Fibroblast of lung (primary cell): ENCODE results near the gene MMP15. TPM values are rescaled to one million over a fixed set of nuclear protein-coding genes. Genes with fewer than 3 reads are reported as not detected.

Source experiments
- DNase-seq, 2 donors: peaks; one replicate each; pipeline versions ENCODE4 v3.0.0 to v3.0.0-alpha.2; 2010; ENCODE audit warnings: low read depth in 2 of 2
- H2AFZ ChIP-seq: 2 replicates; pipeline ENCODE4 v1.5.1; 2012; ENCODE audit warnings: low read length, control low read depth, inconsistent platforms
- H3K27ac ChIP-seq: 2 replicates; pipeline ENCODE4 v1.5.1; 2011; ENCODE audit warnings: low read length, control low read depth; ENCODE audit not compliant: insufficient read depth
- H3K27me3 ChIP-seq: 2 replicates; pipeline ENCODE4 v1.5.1; 2011; ENCODE audit warnings: mild to moderate bottlenecking, low read length; ENCODE audit not compliant: control insufficient read depth, insufficient read depth
- H3K36me3 ChIP-seq: 2 replicates; pipeline ENCODE4 v1.5.1; 2011; ENCODE audit warnings: low read length; ENCODE audit not compliant: control insufficient read depth, insufficient read depth
- H3K4me1 ChIP-seq: 2 replicates; pipeline ENCODE4 v1.5.1; 2011; ENCODE audit warnings: low read length; ENCODE audit not compliant: control insufficient read depth, insufficient read depth; ENCODE audit errors: extremely low read depth
- H3K4me2 ChIP-seq: 2 replicates; pipeline ENCODE4 v1.5.1; 2011; ENCODE audit warnings: low read length, control low read depth; ENCODE audit not compliant: insufficient read depth; ENCODE audit errors: extremely low read depth
- H3K4me3 ChIP-seq, 4 experiments: fragments of 200-600 bp in 1 of 4; sonication (generic) in 1 of 4; replicated peaks in 1 of 4; 2 replicates each; pipeline ENCODE4 v1.5.1; 2011 to 2016; ENCODE audit warnings: low read length in 4 of 4, low read depth in 3 of 4, mild to moderate bottlenecking in 3 of 4, control low read depth in 2 of 4, inconsistent platforms in 1 of 4, mixed read lengths in 1 of 4; ENCODE audit not compliant: insufficient read depth in 1 of 4; ENCODE audit errors: control extremely low read depth in 1 of 4
- H3K79me2 ChIP-seq: 2 replicates; pipeline ENCODE4 v1.5.1; 2012; ENCODE audit warnings: mild to moderate bottlenecking, low read length, inconsistent platforms; ENCODE audit not compliant: control insufficient read depth, insufficient read depth
- H3K9ac ChIP-seq: 2 replicates; pipeline ENCODE4 v1.5.1; 2011; ENCODE audit warnings: mild to moderate bottlenecking, low read length, control low read depth; ENCODE audit not compliant: insufficient read depth
- H3K9me3 ChIP-seq: 2 replicates; pipeline ENCODE4 v1.5.1; 2012; ENCODE audit warnings: low read depth, low read length; ENCODE audit not compliant: control insufficient read depth, insufficient read depth
- H4K20me1 ChIP-seq: 2 replicates; pipeline ENCODE4 v1.5.1; 2011; ENCODE audit warnings: low read length; ENCODE audit not compliant: control insufficient read depth, insufficient read depth; ENCODE audit errors: extremely low read depth
- EZH2 ChIP-seq: IDR thresholded peaks from 2 replicates; pipeline ENCODE4 v1.5.1; 2012; ENCODE audit warnings: low read length, control low read depth, mild to moderate bottlenecking; ENCODE audit errors: missing control alignments
- polyA plus RNA-seq, 2 donors: library from polyadenylated mRNA; depleted of rRNA in 1 of 2; stranded (reverse) in 1 of 2; unstranded in 1 of 2; fragments of >200 nt; gene quantifications; 2 replicates each; pipeline ENCODE4 v1.2.1, GENCODE V29; 2011 to 2012; ENCODE audit warnings: missing spikeins in 1 of 2
- total RNA-seq: library from RNA; depleted of rRNA; stranded (reverse); fragments of >200 nt; gene quantifications from 2 replicates; pipeline ENCODE4 v1.2.1, GENCODE V29; 2014
- TF ChIP-seq, protein P1 (sequence below), 2 donors: IDR thresholded peaks in 1 of 2; conservative IDR thresholded peaks in 1 of 2; 1 replicate in 1 of 2; 2 replicates in 1 of 2; pipeline ENCODE4 v1.5.1; 2011 to 2012; ENCODE audit warnings: low read length in 2 of 2, control low read depth in 1 of 2, inconsistent platforms in 1 of 2, low read depth in 1 of 2, mild to moderate bottlenecking in 1 of 2

MMP15 gene
- total and polyA plus RNA-seq, 2 donors (not counting 1 experiment from before 2014, with no cell fraction given), result 0.74 to 6.4 TPM

- no peaks in the 10 kb centered on the region for H4K20me1 ChIP-seq
- no peaks in the 10 kb centered on the region for H3K4me1 ChIP-seq
- no peak overlapping the region for H3K4me3 ChIP-seq
- no peak overlapping the region for H3K9ac ChIP-seq
- H2AFZ ChIP-seq, result no peak overlapping the region
- TF ChIP-seq EZH2, result no peak
- TF ChIP-seq, protein P1, sequence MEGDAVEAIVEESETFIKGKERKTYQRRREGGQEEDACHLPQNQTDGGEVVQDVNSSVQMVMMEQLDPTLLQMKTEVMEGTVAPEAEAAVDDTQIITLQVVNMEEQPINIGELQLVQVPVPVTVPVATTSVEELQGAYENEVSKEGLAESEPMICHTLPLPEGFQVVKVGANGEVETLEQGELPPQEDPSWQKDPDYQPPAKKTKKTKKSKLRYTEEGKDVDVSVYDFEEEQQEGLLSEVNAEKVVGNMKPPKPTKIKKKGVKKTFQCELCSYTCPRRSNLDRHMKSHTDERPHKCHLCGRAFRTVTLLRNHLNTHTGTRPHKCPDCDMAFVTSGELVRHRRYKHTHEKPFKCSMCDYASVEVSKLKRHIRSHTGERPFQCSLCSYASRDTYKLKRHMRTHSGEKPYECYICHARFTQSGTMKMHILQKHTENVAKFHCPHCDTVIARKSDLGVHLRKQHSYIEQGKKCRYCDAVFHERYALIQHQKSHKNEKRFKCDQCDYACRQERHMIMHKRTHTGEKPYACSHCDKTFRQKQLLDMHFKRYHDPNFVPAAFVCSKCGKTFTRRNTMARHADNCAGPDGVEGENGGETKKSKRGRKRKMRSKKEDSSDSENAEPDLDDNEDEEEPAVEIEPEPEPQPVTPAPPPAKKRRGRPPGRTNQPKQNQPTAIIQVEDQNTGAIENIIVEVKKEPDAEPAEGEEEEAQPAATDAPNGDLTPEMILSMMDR (conservative IDR thresholded peaks at IDR 0.05 in 1 of 2, IDR thresholded peaks at IDR 0.05 in 1 of 2; ENCODE audit: low read depth in 1 of 2, low read length in 2 of 2), result no peak
- H3K27ac ChIP-seq, result no peak overlapping the region
- no peaks in the 10 kb centered on the region for H3K9me3 ChIP-seq
- no peak for DNase-seq
- no peaks in the 10 kb centered on the region for H3K79me2 ChIP-seq
- H3K27me3 ChIP-seq, result peaks cover 9% of the 10 kb centered on the region
- no peak overlapping the region for H3K4me2 ChIP-seq
- no peaks in the 10 kb centered on the region for H3K36me3 ChIP-seq
Measured at GRCh38 chr16:57987441-57988177, 37.9 kb upstream of the MMP15 start.

- DNase-seq, result no peak
- Histone ChIP-seq H3K36me3 (no peaks in the 10 kb centered on the region), H3K4me2 (no peak overlapping the region), H3K9me3 (no peaks in the 10 kb centered on the region), H2AFZ (no peak overlapping the region), H3K9ac (no peak overlapping the region), H3K4me1 (no peaks in the 10 kb centered on the region), H3K79me2 (no peaks in the 10 kb centered on the region), H4K20me1 (no peaks in the 10 kb centered on the region), H3K4me3 (no peak overlapping the region), H3K27me3 (peaks cover 9% of the 10 kb centered on the region), H3K27ac (no peak overlapping the region)
- no peak for TF ChIP-seq EZH2
- TF ChIP-seq, protein P1 (conservative IDR thresholded peaks at IDR 0.05 in 1 of 2, IDR thresholded peaks at IDR 0.05 in 1 of 2; ENCODE audit: low read depth in 1 of 2, low read length in 2 of 2), result no peak
Measured at GRCh38 chr16:57988929-57989328, 36.6 kb upstream of the MMP15 start.

DNA sequence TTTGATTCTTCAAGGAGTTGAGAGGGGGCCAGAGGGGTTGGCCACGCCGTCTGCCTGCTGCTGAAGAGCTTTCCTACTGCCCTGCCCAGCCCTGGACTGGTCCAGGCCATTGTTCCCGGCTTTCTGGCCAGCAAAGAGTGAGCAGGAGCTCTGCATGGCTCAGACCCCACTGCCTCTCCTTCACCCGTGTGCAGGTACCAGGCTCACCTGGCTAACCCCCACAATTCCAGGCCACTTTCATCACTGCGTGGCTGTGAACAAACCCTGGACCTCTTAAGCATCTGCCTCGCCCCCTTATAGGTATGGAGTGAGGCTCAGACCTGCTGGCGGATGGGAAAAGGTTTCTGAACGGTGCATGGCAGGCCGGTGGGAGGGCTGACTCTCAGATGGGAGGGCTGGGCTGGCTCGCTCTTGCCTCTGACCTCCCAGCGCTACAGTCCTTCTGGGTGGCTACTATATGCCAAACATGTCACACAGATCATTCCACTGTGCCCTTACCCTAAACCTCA is 33.9 kb upstream of the MMP15 start:
- Histone ChIP-seq H3K4me2 (no peak overlapping the region), H2AFZ (no peak overlapping the region), H3K79me2 (no peaks in the 10 kb centered on the region), H3K4me3 (no peak overlapping the region), H3K9ac (no peak overlapping the region), H4K20me1 (no peaks in the 10 kb centered on the region), H3K4me1 (no peaks in the 10 kb centered on the region), H3K36me3 (peaks cover 5% of the 10 kb centered on the region), H3K27me3 (no peaks in the 10 kb centered on the region), H3K27ac (no peak overlapping the region), H3K9me3 (no peaks in the 10 kb centered on the region)
- TF ChIP-seq, protein P1 (conservative IDR thresholded peaks at IDR 0.05 in 1 of 2, IDR thresholded peaks at IDR 0.05 in 1 of 2; ENCODE audit: low read depth in 1 of 2, low read length in 2 of 2), result no peak
- TF ChIP-seq EZH2, result no peak
- DNase-seq, result no peak
